ENCODE data around the gene MCHR1. TPM values are rescaled to one million over a fixed set of nuclear protein-coding genes. Genes with fewer than 3 reads are reported as not detected.

The MCHR1 gene
- total RNA-seq, 1 experiment from 2014 or later: not detected

- TF ChIP-seq EZH2 (IDR thresholded peaks at IDR 0.05; ENCODE audit: borderline replicate concordance, low read depth, low read length, poor library complexity, severe bottlenecking): no peak
- no peak for TF ChIP-seq CTCF (conservative IDR thresholded peaks at IDR 0.05; ENCODE audit: low read depth, low read length)
- Histone ChIP-seq H3K9me3 (ENCODE audit: low read depth, low read length, poor library complexity, severe bottlenecking) (no peaks in the 10 kb centered on the region), H3K36me3 (ENCODE audit: insufficient read depth, low read length, poor library complexity, severe bottlenecking) (no peaks in the 10 kb centered on the region), H3K4me3 (ENCODE audit: low read depth, low read length, poor library complexity, severe bottlenecking) (no peak overlapping the region), H3K27me3 (replicated peaks; ENCODE audit: insufficient read depth, low read depth, low read length, poor library complexity) (no peaks in the 10 kb centered on the region), H3K27ac (ENCODE audit: low read depth, low read length, poor library complexity, severe bottlenecking) (no peak overlapping the region), H3K4me1 (ENCODE audit: insufficient read depth, low read length, poor library complexity, severe bottlenecking) (peaks cover 8% of the 10 kb centered on the region)
- peak; percentile 35 for DNase-seq (ENCODE audit: low spot score)
- intact Hi-C loops (cut with micrococcal nuclease; ENCODE audit: unreplicated experiment): no loop called here
- CTCF ChIA-PET: interaction anchor here (0.6 kb wide), 1 partner anchor 1953 kb away, joined by 3 read pairs; no protein-coding TSS in a partner anchor
- no TSS peak for BruUV-seq (replicated peaks)
- POLR2A ChIA-PET (ENCODE audit: low non-redundant PET): no interaction called here
Observed at GRCh38 chr22:40694411-40694810, 15.1 kb downstream of the MCHR1 start.

GRCh38 chr22:40701274-40701673, 22.0 kb downstream of the MCHR1 start:
- H3K4me1 ChIP-seq (ENCODE audit: insufficient read depth, low read length, poor library complexity, severe bottlenecking): peaks cover 9% of the 10 kb centered on the region
- H3K27ac ChIP-seq (ENCODE audit: low read depth, low read length, poor library complexity, severe bottlenecking): no peak overlapping the region
- BruUV-seq (replicated peaks): no TSS peak
- ChIA-PET CTCF (no interaction called here), POLR2A (ENCODE audit: low non-redundant PET) (no interaction called here)
- H3K27me3 ChIP-seq (replicated peaks; ENCODE audit: insufficient read depth, low read depth, low read length, poor library complexity): no peaks in the 10 kb centered on the region
- H3K9me3 ChIP-seq (ENCODE audit: low read depth, low read length, poor library complexity, severe bottlenecking): no peaks in the 10 kb centered on the region
- no peaks in the 10 kb centered on the region for H3K36me3 ChIP-seq (ENCODE audit: insufficient read depth, low read length, poor library complexity, severe bottlenecking)
- no peak for TF ChIP-seq CTCF (conservative IDR thresholded peaks at IDR 0.05; ENCODE audit: low read depth, low read length)
- no peak for TF ChIP-seq EZH2 (IDR thresholded peaks at IDR 0.05; ENCODE audit: borderline replicate concordance, low read depth, low read length, poor library complexity, severe bottlenecking)
- intact Hi-C loops (cut with micrococcal nuclease; ENCODE audit: unreplicated experiment): no loop called here
- DNase-seq (ENCODE audit: low spot score): no peak
- H3K4me3 ChIP-seq (ENCODE audit: low read depth, low read length, poor library complexity, severe bottlenecking): no peak overlapping the region

- Histone ChIP-seq H3K27me3 (replicated peaks; ENCODE audit: insufficient read depth, low read depth, low read length, poor library complexity) (no peaks in the 10 kb centered on the region), H3K4me3 (ENCODE audit: low read depth, low read length, poor library complexity, severe bottlenecking) (no peak overlapping the region), H3K27ac (ENCODE audit: low read depth, low read length, poor library complexity, severe bottlenecking) (peak overlapping the region; percentile 39), H3K36me3 (ENCODE audit: insufficient read depth, low read length, poor library complexity, severe bottlenecking) (no peaks in the 10 kb centered on the region), H3K9me3 (ENCODE audit: low read depth, low read length, poor library complexity, severe bottlenecking) (no peaks in the 10 kb centered on the region), H3K4me1 (ENCODE audit: insufficient read depth, low read length, poor library complexity, severe bottlenecking) (peaks cover 9% of the 10 kb centered on the region)
- CTCF ChIA-PET: interaction anchor here (1.0 kb wide), 1 partner anchor 51 kb away, joined by 3 read pairs; no protein-coding TSS in a partner anchor
- POLR2A ChIA-PET (ENCODE audit: low non-redundant PET): no interaction called here
- peak; percentile 78 for DNase-seq (ENCODE audit: low spot score)
- no peak for TF ChIP-seq CTCF (conservative IDR thresholded peaks at IDR 0.05; ENCODE audit: low read depth, low read length)
- intact Hi-C loops (cut with micrococcal nuclease; ENCODE audit: unreplicated experiment): no loop called here
- no TSS peak for BruUV-seq (replicated peaks)
Observed at GRCh38 chr22:40703174-40703573, 23.9 kb downstream of the MCHR1 start.
